Endodermal cell (in vitro differentiated cells): ENCODE measurements around the gene ABCA4. TPM values are rescaled to one million over a fixed set of nuclear protein-coding genes. Genes with fewer than 3 reads are reported as not detected.

Experiments used
- DNase-seq: peaks from one replicate; pipeline ENCODE4 v3.0.0-alpha.2; 2017
- H3K27ac ChIP-seq: 2 replicates; pipeline ENCODE4 v1.5.1; 2013; ENCODE audit warnings: mild to moderate bottlenecking, low read depth, low read length, moderate library complexity
- H3K27me3 ChIP-seq: 2 replicates; pipeline ENCODE4 v1.6.1; 2013; ENCODE audit warnings: mild to moderate bottlenecking, low read length, moderate library complexity; ENCODE audit not compliant: insufficient read depth, control insufficient read depth, poor library complexity, severe bottlenecking
- H3K36me3 ChIP-seq: 2 replicates; pipeline ENCODE4 v1.7.0; 2013; ENCODE audit warnings: mild to moderate bottlenecking, low read length, moderate library complexity; ENCODE audit not compliant: control insufficient read depth, insufficient read depth
- H3K4me1 ChIP-seq: one replicate; pipeline ENCODE4 v1.7.0; 2013; ENCODE audit warnings: low read length; ENCODE audit not compliant: control insufficient read depth, insufficient read depth
- H3K4me3 ChIP-seq: 2 replicates; pipeline ENCODE4 v1.5.1; 2013; ENCODE audit warnings: mild to moderate bottlenecking, low read length, moderate library complexity
- H3K9ac ChIP-seq: 2 replicates; pipeline ENCODE4 v1.6.1; 2013; ENCODE audit warnings: mild to moderate bottlenecking, low read length, moderate library complexity; ENCODE audit not compliant: poor library complexity, severe bottlenecking; ENCODE audit errors: extremely low read depth
- H3K9me3 ChIP-seq: 2 replicates; pipeline ENCODE4 v1.6.1; 2013; ENCODE audit warnings: mild to moderate bottlenecking, low read length, moderate library complexity; ENCODE audit not compliant: control insufficient read depth
- H3K27ac Mint-ChIP-seq: 2 replicates; pipeline ENCODE4 v1.8.0; 2020; ENCODE audit warnings: mixed read lengths
- H3K27me3 Mint-ChIP-seq: 2 replicates; pipeline ENCODE4 v1.8.0; 2021; ENCODE audit warnings: mild to moderate bottlenecking, mixed read lengths; ENCODE audit not compliant: insufficient read depth
- H3K36me3 Mint-ChIP-seq: 2 replicates; pipeline ENCODE4 v1.8.0; 2020; ENCODE audit warnings: low read depth, mixed read lengths
- H3K4me1 Mint-ChIP-seq: 2 replicates; pipeline ENCODE4 v1.8.0; 2020; ENCODE audit warnings: mixed read lengths
- H3K4me3 Mint-ChIP-seq: 2 replicates; pipeline ENCODE4 v1.8.0; 2020; ENCODE audit warnings: mild to moderate bottlenecking, moderate library complexity, mixed read lengths
- H3K9me3 Mint-ChIP-seq: 2 replicates; pipeline ENCODE4 v1.8.0; 2020; ENCODE audit warnings: mild to moderate bottlenecking, mixed read lengths
- CTCF ChIP-seq: fragments of 200-600 bp; sonication (generic); conservative IDR thresholded peaks from 2 replicates; pipeline ENCODE4 v1.5.0; 2021; ENCODE audit warnings: antibody characterized with exemption, mild to moderate bottlenecking
- WGBS, 2 experiments: methylation state at CpG; one replicate each; pipeline versions ENCODE4 v1.1.5 to v1.1.7; 2013; ENCODE audit warnings: missing lambda C conversion rate in 2 of 2, mixed read lengths in 1 of 2; ENCODE audit not compliant: insufficient coverage in 1 of 2, insufficient read length in 1 of 2; 5-methylcytosine and 5-hydroxymethylcytosine counted together
- total RNA-seq, 2 donors: library from RNA; stranded (reverse); fragmentation: NEBNext Ultra II Directional in 1 of 2; extraction: Animal tissue kit (Norgen Biotek cat#: 25700) in 1 of 2; gene quantifications; 2 replicates in 1 of 2; 3 replicates in 1 of 2; pipeline ENCODE4 v1.2.1, GENCODE V29; 2021

Gene ABCA4
- total RNA-seq, 2 donors from 2014 or later, result 1.6 to 1.7 TPM

GRCh38 chr1:94118013-94118412 is 2.9 kb downstream of the ABCA4 start:
- Histone ChIP-seq H3K27ac (no peak overlapping the region), H3K4me1 (peaks cover 56% of the 10 kb centered on the region), H3K36me3 (no peaks in the 10 kb centered on the region), H3K9ac (no peak overlapping the region), H3K4me3 (no peak overlapping the region), H3K27me3 (no peaks in the 10 kb centered on the region), H3K9me3 (no peaks in the 10 kb centered on the region)
- DNase-seq, result peak; percentile 39
- no peak for TF ChIP-seq CTCF
- Mint-ChIP-seq H3K4me3 (no peak overlapping the region), H3K36me3 (no peaks in the 10 kb centered on the region), H3K27me3 (no peaks in the 10 kb centered on the region), H3K9me3 (no peaks in the 10 kb centered on the region), H3K27ac (no peak overlapping the region), H3K4me1 (peaks cover 75% of the 10 kb centered on the region)
- 80 to 85% methylated on average over 3 to 7 of the region's 7 CpGs for WGBS, 2 experiments

GRCh38 chr1:94117259-94117851 is 3.6 kb downstream of the ABCA4 start:
- peaks cover 79% of the 10 kb centered on the region for H3K4me1 Mint-ChIP-seq
- Histone ChIP-seq H3K27me3 (no peaks in the 10 kb centered on the region), H3K4me3 (no peak overlapping the region), H3K36me3 (no peaks in the 10 kb centered on the region), H3K9ac (no peak overlapping the region), H3K9me3 (no peaks in the 10 kb centered on the region), H3K4me1 (peaks cover 56% of the 10 kb centered on the region), H3K27ac (peak overlapping the region; percentile 7)
- H3K36me3 Mint-ChIP-seq, result no peaks in the 10 kb centered on the region
- H3K9me3 Mint-ChIP-seq, result no peaks in the 10 kb centered on the region
- no peaks in the 10 kb centered on the region for H3K27me3 Mint-ChIP-seq
- H3K4me3 Mint-ChIP-seq, result peak overlapping the region; percentile 11
- WGBS, 2 experiments, result 92 to 94% methylated on average over 9 to 14 of the region's 14 CpGs
- DNase-seq, result peak; percentile 41
- peak overlapping the region; percentile 82 for H3K27ac Mint-ChIP-seq
- no peak for TF ChIP-seq CTCF

- Mint-ChIP-seq H3K9me3 (no peaks in the 10 kb centered on the region), H3K27ac (peak overlapping the region; percentile 82), H3K4me1 (peaks cover 78% of the 10 kb centered on the region), H3K4me3 (peak overlapping the region; percentile 11), H3K27me3 (no peaks in the 10 kb centered on the region), H3K36me3 (no peaks in the 10 kb centered on the region)
- Histone ChIP-seq H3K36me3 (no peaks in the 10 kb centered on the region), H3K27ac (peak overlapping the region; percentile 40), H3K9me3 (no peaks in the 10 kb centered on the region), H3K9ac (no peak overlapping the region), H3K27me3 (no peaks in the 10 kb centered on the region), H3K4me1 (peaks cover 50% of the 10 kb centered on the region), H3K4me3 (peak overlapping the region; percentile 18)
- DNase-seq, result peak; percentile 62
- TF ChIP-seq CTCF, result no peak
- 67 to 80% methylated on average over 2 to 6 of the region's 6 CpGs for WGBS, 2 experiments
Measured at GRCh38 chr1:94115900-94116436, 5.0 kb downstream of the ABCA4 start.
